Liver (tissue), 3 donors: ENCODE data around the gene TJP2.

Experiments used
- ATF3 ChIP-seq: IDR thresholded peaks from 2 replicates; pipeline ENCODE4 v1.6.1; 2016; ENCODE audit warnings: antibody characterized with exemption
- CTCF ChIP-seq: fragments of 150-350 bp; IDR thresholded peaks from 2 replicates; pipeline ENCODE4 v1.5.1; 2017; ENCODE audit warnings: improper control_type of control experiment, low read depth, low read length; ENCODE audit not compliant: missing input control
- MAX ChIP-seq: IDR thresholded peaks from 2 replicates; pipeline ENCODE4 v1.6.1; 2016; ENCODE audit warnings: antibody characterized with exemption
- REST ChIP-seq: IDR thresholded peaks from 2 replicates; pipeline ENCODE4 v1.6.1; 2016; ENCODE audit warnings: antibody characterized with exemption, mild to moderate bottlenecking
- donor health status: healthy.
- donor health status: healthy.

- TF ChIP-seq REST (no peak), CTCF (no peak), MAX (no peak), ATF3 (no peak)
Observed at GRCh38 chr9:69131682-69132081, 42.4 kb upstream of the TJP2 start.
